ENCODE data around the gene KCNIP4. TPM values are rescaled to one million over a fixed set of nuclear protein-coding genes. Genes with fewer than 3 reads are reported as not detected.

The KCNIP4 gene
- total and polyA plus RNA-seq, 2 of the 8 experiments (the other 6 are each of a cell fraction or from before 2014, with no cell fraction given) = 0.06 TPM; not detected in 1

- no peak overlapping the region for H2AK5ac ChIP-seq (ENCODE audit: low read depth, low read length)
- no peaks in the 10 kb centered on the region for H3K36me3 ChIP-seq (ENCODE audit: control insufficient read depth in 2 of 4, insufficient read depth in 4 of 4, low read length in 3 of 4)
- no peaks in the 10 kb centered on the region for H3K79me1 ChIP-seq (ENCODE audit: low read depth, low read length)
- H3K4me3 ChIP-seq (ENCODE audit: extremely low read depth in 1 of 4, insufficient read depth in 2 of 4, low read depth in 3 of 4, low read length in 4 of 4) = no peak overlapping the region
- no peak overlapping the region for H3K9ac ChIP-seq (replicated peaks in 1 of 4; ENCODE audit: extremely low read depth in 1 of 4, low read depth in 3 of 4, low read length in 3 of 4)
- H3K4me2 ChIP-seq (ENCODE audit: insufficient read depth in 1 of 2, low read depth in 2 of 2, low read length in 2 of 2) = no peak overlapping the region
- no peak overlapping the region for H2BK12ac ChIP-seq (ENCODE audit: low read depth, low read length)
- H3K4ac ChIP-seq (replicated peaks; ENCODE audit: insufficient read length, low read depth, low read length) = no peak overlapping the region
- 98% methylated on average over 3 of the region's 3 CpGs; no CpG with 5 or more reads in 1 of the 2 experiments for WGBS, 2 experiments (ENCODE audit: extremely low coverage in 1 of 2, insufficient coverage in 1 of 2, insufficient read length in 1 of 2, insufficient replicate concordance in 2 of 2, low coverage in 1 of 2, low lambda C conversion rate in 2 of 2, missing lambda C conversion rate in 1 of 2)
- H2BK20ac ChIP-seq (ENCODE audit: low read length) = no peak overlapping the region
- DNase-seq (ENCODE audit: low read depth in 1 of 2, low spot score in 2 of 2) (no peak), FAIRE-seq (no peak)
- POLR2A ChIA-PET (ENCODE audit: partially characterized antibody) = no interaction called here
- no peaks in the 10 kb centered on the region for H4K20me1 ChIP-seq (replicated peaks in 1 of 2; ENCODE audit: control insufficient read depth in 1 of 2, insufficient read depth in 2 of 2, low read length in 2 of 2)
- no peaks in the 10 kb centered on the region for H3K23me2 ChIP-seq (ENCODE audit: low read depth, low read length)
- H3K79me2 ChIP-seq (ENCODE audit: control insufficient read depth in 1 of 2, insufficient read depth in 2 of 2, low read length in 2 of 2) = no peaks in the 10 kb centered on the region
- CTCF ChIA-PET (ENCODE audit: partially characterized antibody) = no interaction called here
- no peaks in the 10 kb centered on the region for H3K4me1 ChIP-seq (replicated peaks in 1 of 4; ENCODE audit: control insufficient read depth in 3 of 4, insufficient read depth in 4 of 4, low read length in 3 of 4)
- no peaks in the 10 kb centered on the region for H3K27me3 ChIP-seq (replicated peaks in 1 of 4; ENCODE audit: control insufficient read depth in 3 of 4, extremely low read depth in 1 of 4, insufficient read depth in 3 of 4, low read length in 3 of 4)
- no peak overlapping the region for H3K27ac ChIP-seq (ENCODE audit: low read depth, low read length)
- no peaks in the 10 kb centered on the region for H3K9me3 ChIP-seq (ENCODE audit: insufficient read depth in 2 of 2, low read depth in 1 of 2, low read length in 1 of 2)
- no peak overlapping the region for H4K8ac ChIP-seq (ENCODE audit: extremely low read depth, insufficient read depth, low read length)
- no peak overlapping the region for H4K91ac ChIP-seq (replicated peaks; ENCODE audit: insufficient read length, low read length)
- H2AFZ ChIP-seq (ENCODE audit: low read length) = no peak overlapping the region
- H3K18ac ChIP-seq (ENCODE audit: extremely low read depth, low read length) = no peak overlapping the region
- H3K14ac ChIP-seq (ENCODE audit: insufficient read length) = no peak overlapping the region
- no peak overlapping the region for H3K56ac ChIP-seq (replicated peaks; ENCODE audit: insufficient read length, low read depth, low read length)
- no peak overlapping the region for H2BK15ac ChIP-seq (ENCODE audit: low read length)
- H4K5ac ChIP-seq (ENCODE audit: insufficient read length, low read depth, low read length) = no peak overlapping the region
- TF ChIP-seq YY1 (IDR thresholded peaks at IDR 0.05; ENCODE audit: low read depth, low read length) (no peak), KDM4A (IDR thresholded peaks at IDR 0.05; ENCODE audit: low read depth, low read length, severe bottlenecking) (no peak), CEBPB (IDR thresholded peaks at IDR 0.05; ENCODE audit: low read depth, low read length) (no peak), RFX5 (IDR thresholded peaks at IDR 0.05; ENCODE audit: borderline replicate concordance, low read depth, low read length) (no peak), CTCF (IDR thresholded peaks at IDR 0.05; ENCODE audit: control extremely low read depth in 1 of 3, insufficient read depth in 1 of 3, low read depth in 1 of 3, low read length in 3 of 3) (no peak), KDM1A (IDR thresholded peaks at IDR 0.05; ENCODE audit: borderline replicate concordance, low read length) (no peak), TAF1 (IDR thresholded peaks at IDR 0.05; ENCODE audit: low read depth, low read length) (no peak), RNF2 (IDR thresholded peaks at IDR 0.05; ENCODE audit: borderline replicate concordance, low read depth, low read length, missing control alignments, poor library complexity, severe bottlenecking) (no peak), FOSL1 (IDR thresholded peaks at IDR 0.05; ENCODE audit: insufficient read depth, low read depth, low read length) (no peak), SRF (IDR thresholded peaks at IDR 0.05; ENCODE audit: low read depth, low read length) (no peak), CHD2 (IDR thresholded peaks at IDR 0.05; ENCODE audit: low read length) (no peak)
- TF ChIP-seq, protein P1, sequence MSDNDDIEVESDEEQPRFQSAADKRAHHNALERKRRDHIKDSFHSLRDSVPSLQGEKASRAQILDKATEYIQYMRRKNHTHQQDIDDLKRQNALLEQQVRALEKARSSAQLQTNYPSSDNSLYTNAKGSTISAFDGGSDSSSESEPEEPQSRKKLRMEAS (IDR thresholded peaks at IDR 0.05) = no peak
- H2BK5ac ChIP-seq (ENCODE audit: low read depth, low read length) = no peak overlapping the region
- no peak overlapping the region for H3K23ac ChIP-seq (ENCODE audit: insufficient read length)
- no peak overlapping the region for H2BK120ac ChIP-seq (replicated peaks; ENCODE audit: low read depth, low read length)
Observed at GRCh38 chr4:21678711-21679110, 269.9 kb downstream of the KCNIP4 start.

Measured in H1 (cell line).